Cardiac muscle cell (in vitro differentiated cells and primary cell): Measurements from ENCODE around the gene ADAMTS7. TPM values are rescaled to one million over a fixed set of nuclear protein-coding genes. Genes with fewer than 3 reads are reported as not detected.
"Not testable (repeated sequence)": the region's sequence is repeated elsewhere in the genome, so short reads cannot be mapped to it uniquely, and the experiment has no call there.

ENCODE experiments used
- DNase-seq, 2 donors: peaks; one replicate each; pipeline versions ENCODE4 v3.0.0 to v3.0.0-alpha.2; 2010 to 2017; ENCODE audit warnings: low read depth in 1 of 2, low spot score in 1 of 2
- H3K27ac ChIP-seq: fragments of 200-600 bp; sonication (generic); 2 replicates; pipeline ENCODE4 v1.5.1; 2016
- H3K27me3 ChIP-seq: fragments of 200-600 bp; sonication (generic); 2 replicates; pipeline ENCODE4 v1.6.0; 2016; ENCODE audit warnings: control low read depth
- H3K36me3 ChIP-seq: fragments of 200-600 bp; sonication (generic); 2 replicates; pipeline ENCODE4 v1.5.1; 2016; ENCODE audit warnings: control low read depth
- H3K4me1 ChIP-seq: fragments of 200-600 bp; sonication (generic); 2 replicates; pipeline ENCODE4 v1.8.1; 2017; ENCODE audit warnings: low read depth, mild to moderate bottlenecking, mixed run types
- H3K4me3 ChIP-seq: fragments of 200-600 bp; sonication (generic); 2 replicates; pipeline ENCODE4 v1.5.1; 2016; ENCODE audit warnings: mild to moderate bottlenecking
- H3K9me3 ChIP-seq: fragments of 200-600 bp; sonication (generic); 2 replicates; pipeline ENCODE4 v1.5.1; 2017; ENCODE audit warnings: low read depth, mild to moderate bottlenecking, control low read depth
- polyA plus RNA-seq: library from polyadenylated mRNA; unstranded; fragments of >200 nt; fragmentation: Nextera tagmentation; extraction: Ambion mirVana; gene quantifications from 2 replicates; pipeline ENCODE4 v1.2.1, GENCODE V29; 2016
- total RNA-seq: library from RNA; depleted of rRNA; stranded (reverse); fragments of >200 nt; gene quantifications from 2 replicates; pipeline ENCODE4 v1.2.3, GENCODE V29; 2016
- TF ChIP-seq, protein P1 (sequence below): IDR thresholded peaks from 2 replicates; pipeline ENCODE4 v1.5.1; 2012; ENCODE audit warnings: low read depth, mild to moderate bottlenecking, low read length

Gene ADAMTS7
- total and polyA plus RNA-seq, 2 experiments from 2014 or later = 11.8 to 35.3 TPM

DNA sequence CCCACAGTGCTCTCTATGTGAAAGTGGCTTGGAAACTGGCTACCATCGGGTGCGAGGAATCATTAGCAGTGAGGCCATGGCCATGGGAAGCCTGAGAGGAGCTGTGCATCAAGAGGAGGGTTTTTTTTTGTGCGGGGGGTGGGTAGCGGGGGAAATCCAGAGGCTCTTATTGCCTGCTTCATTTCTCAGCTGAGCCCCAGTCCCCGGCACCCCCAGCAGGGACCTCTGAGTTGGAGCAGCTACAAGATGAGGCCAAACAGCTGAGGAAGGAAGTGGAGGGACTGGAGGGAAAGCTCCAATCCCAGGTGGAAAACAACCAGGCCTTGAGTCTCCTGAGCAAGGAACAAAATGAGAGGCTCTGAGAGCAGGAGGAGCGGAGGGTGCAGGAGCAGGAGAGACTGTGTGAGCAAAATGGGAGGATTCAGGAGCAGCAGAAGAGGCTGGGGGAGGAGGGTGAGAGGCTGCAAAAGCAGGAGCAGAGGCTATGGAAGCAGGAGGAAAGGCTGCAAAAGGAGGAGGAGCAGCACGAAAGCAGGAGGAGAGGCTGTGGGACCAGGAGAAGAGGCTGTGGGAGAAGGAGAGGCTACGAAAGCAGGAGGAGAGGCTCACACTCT, 76.7 kb downstream of the ADAMTS7 start:
- no peak for DNase-seq
- TF ChIP-seq, protein P1, sequence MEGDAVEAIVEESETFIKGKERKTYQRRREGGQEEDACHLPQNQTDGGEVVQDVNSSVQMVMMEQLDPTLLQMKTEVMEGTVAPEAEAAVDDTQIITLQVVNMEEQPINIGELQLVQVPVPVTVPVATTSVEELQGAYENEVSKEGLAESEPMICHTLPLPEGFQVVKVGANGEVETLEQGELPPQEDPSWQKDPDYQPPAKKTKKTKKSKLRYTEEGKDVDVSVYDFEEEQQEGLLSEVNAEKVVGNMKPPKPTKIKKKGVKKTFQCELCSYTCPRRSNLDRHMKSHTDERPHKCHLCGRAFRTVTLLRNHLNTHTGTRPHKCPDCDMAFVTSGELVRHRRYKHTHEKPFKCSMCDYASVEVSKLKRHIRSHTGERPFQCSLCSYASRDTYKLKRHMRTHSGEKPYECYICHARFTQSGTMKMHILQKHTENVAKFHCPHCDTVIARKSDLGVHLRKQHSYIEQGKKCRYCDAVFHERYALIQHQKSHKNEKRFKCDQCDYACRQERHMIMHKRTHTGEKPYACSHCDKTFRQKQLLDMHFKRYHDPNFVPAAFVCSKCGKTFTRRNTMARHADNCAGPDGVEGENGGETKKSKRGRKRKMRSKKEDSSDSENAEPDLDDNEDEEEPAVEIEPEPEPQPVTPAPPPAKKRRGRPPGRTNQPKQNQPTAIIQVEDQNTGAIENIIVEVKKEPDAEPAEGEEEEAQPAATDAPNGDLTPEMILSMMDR = no peak
- no peaks in the 10 kb centered on the region for H3K4me1 ChIP-seq

GRCh38 chr15:78732634-78733033, 78.6 kb downstream of the ADAMTS7 start:
- Histone ChIP-seq H3K4me3 (no peak overlapping the region), H3K9me3 (no peaks in the 10 kb centered on the region), H3K36me3 (no peaks in the 10 kb centered on the region), H3K27ac (no peak overlapping the region), H3K4me1 (no peaks in the 10 kb centered on the region), H3K27me3 (no peaks in the 10 kb centered on the region)
- no peak for DNase-seq
- TF ChIP-seq, protein P1 = no peak

More for the DNA sequence above, 76.7 kb downstream of the ADAMTS7 start:
- Histone ChIP-seq H3K27me3 (no peaks in the 10 kb centered on the region), H3K27ac (no peak overlapping the region), H3K4me3 (no peak overlapping the region), H3K9me3 (no peaks in the 10 kb centered on the region), H3K36me3 (no peaks in the 10 kb centered on the region)

DNA sequence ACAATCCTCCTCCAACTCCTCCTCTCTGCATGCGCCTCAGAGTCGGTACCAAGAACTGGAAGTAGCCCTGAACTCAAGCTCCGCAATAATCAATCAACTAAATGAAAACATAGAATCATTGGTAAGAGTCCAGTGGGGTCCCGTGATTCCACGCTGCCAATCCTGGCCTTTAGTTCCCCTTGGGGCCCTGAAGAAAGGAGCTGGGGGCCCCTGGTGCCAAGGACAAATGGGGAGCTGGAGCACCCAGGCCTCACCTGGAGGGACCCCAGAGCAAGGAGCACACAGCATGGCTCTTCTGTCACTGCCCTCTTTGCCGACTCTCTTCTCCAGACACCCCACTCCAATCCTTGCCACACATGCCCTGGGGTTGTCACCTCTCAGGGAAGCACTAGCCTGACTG, 80.3 kb downstream of the ADAMTS7 start:
- Histone ChIP-seq H3K4me1 (no peaks in the 10 kb centered on the region), H3K27ac (no peak overlapping the region), H3K27me3 (no peaks in the 10 kb centered on the region), H3K36me3 (no peaks in the 10 kb centered on the region), H3K9me3 (no peaks in the 10 kb centered on the region), H3K4me3 (no peak overlapping the region)
- TF ChIP-seq, protein P1 = no peak
- no peak for DNase-seq

- not testable (repeated sequence) for H3K27me3 ChIP-seq, H3K27ac ChIP-seq, H3K36me3 ChIP-seq, H3K4me3 ChIP-seq, H3K4me1 ChIP-seq, H3K9me3 ChIP-seq, DNase-seq
Observed at GRCh38 chr15:78728427-78728826, 82.8 kb downstream of the ADAMTS7 start.

DNA sequence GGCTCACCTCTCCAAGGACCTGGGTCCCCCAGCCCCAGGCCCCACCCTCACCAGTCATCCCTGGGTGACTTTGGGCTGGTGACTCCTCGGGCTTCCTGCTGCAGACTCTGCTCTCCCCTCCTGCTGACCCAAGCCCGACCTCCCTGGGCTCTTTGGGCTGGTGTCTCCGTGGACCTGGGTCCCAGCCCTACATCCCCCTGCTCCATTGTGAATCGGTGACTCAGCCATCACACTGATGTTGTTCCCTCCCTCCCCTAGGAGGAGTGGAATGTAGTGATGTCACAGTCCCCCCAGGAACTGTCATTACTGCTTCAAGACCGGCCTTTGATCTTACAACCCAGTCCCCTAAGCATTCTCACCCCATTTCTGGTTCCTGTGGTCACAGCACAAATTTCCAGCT, 83.7 kb downstream of the ADAMTS7 start:
- Histone ChIP-seq H3K4me3 (no peak overlapping the region), H3K4me1 (no peaks in the 10 kb centered on the region), H3K27me3 (no peaks in the 10 kb centered on the region), H3K27ac (no peak overlapping the region), H3K9me3 (no peaks in the 10 kb centered on the region), H3K36me3 (no peaks in the 10 kb centered on the region)
- DNase-seq = peak in 1 of 2 donors; percentile 20
- TF ChIP-seq, protein P1 = no peak

GRCh38 chr15:78726870-78727551, 84.3 kb downstream of the ADAMTS7 start:
- no peak overlapping the region for H3K27ac ChIP-seq
- TF ChIP-seq, protein P1 = no peak
- no peak overlapping the region for H3K4me3 ChIP-seq
- peak in 1 of 2 donors; percentile 59 for DNase-seq
- H3K9me3 ChIP-seq = no peaks in the 10 kb centered on the region
- no peaks in the 10 kb centered on the region for H3K4me1 ChIP-seq
- H3K27me3 ChIP-seq = no peaks in the 10 kb centered on the region
- H3K36me3 ChIP-seq = no peaks in the 10 kb centered on the region

DNA sequence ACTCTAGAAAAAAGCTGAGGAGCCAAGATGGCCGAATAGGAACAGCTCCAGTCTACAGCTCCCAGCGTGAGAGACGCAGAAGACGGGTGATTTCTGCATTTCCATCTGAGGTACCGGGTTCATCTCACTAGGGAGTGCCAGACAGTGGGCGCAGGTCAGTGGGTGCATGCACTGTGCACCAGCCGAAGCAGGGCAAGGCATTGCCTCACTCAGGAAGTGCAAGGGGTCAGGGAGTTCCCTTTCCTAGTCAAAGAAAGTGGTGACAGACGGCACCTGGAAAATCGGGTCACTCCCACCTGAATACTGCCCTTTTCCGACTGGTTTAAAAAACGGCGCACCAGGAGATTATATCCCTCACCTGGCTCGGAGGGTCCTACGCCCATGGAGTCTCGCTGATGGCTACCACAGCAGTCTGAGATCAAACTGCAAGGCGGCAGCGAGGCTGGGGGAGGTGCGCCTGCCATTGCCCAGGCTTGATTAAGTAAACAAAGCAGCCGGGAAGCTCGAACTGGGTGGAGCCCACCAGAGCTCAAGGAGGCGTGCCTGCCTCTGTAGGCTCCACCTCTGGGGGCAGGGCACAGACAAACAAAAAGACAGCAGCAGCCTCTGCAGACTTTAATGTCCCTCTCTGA, 91.3 kb downstream of the ADAMTS7 start:
- not testable (repeated sequence) for DNase-seq, H3K4me1 ChIP-seq, H3K4me3 ChIP-seq, H3K27me3 ChIP-seq, H3K9me3 ChIP-seq, H3K27ac ChIP-seq, H3K36me3 ChIP-seq
